GM23338 (cell line): ENCODE measurements around the gene RFWD3. TPM values are rescaled to one million over a fixed set of nuclear protein-coding genes. Genes with fewer than 3 reads are reported as not detected.

Experiments
- ATAC-seq: fragments of 200-7000 bp; cut with Tn5 transposase; 3 replicates; pipeline ENCODE4 v1.9.1; 2020
- DNase-seq: peaks from one replicate; pipeline ENCODE4 v3.0.0-alpha.2; 2015; ENCODE audit warnings: low spot score
- H2AFZ ChIP-seq: fragments of 200-600 bp; sonication (generic); 2 replicates; pipeline ENCODE4 v1.8.0; 2016; ENCODE audit warnings: antibody characterized with exemption, mild to moderate bottlenecking, moderate library complexity
- H3F3A ChIP-seq: fragments of 200-600 bp; sonication (generic); replicated peaks from 2 replicates; pipeline ENCODE4 v1.8.0; 2017; ENCODE audit warnings: antibody characterized with exemption, mixed run types, low read depth
- H3K27ac ChIP-seq: fragments of 200-600 bp; sonication (generic); 2 replicates; pipeline ENCODE4 v1.6.1; 2016; ENCODE audit warnings: low read depth
- H3K27me3 ChIP-seq: fragments of 200-600 bp; sonication (generic); 2 replicates; pipeline ENCODE4 v1.8.0; 2016; ENCODE audit warnings: mild to moderate bottlenecking, mixed run types, moderate library complexity; ENCODE audit not compliant: insufficient read depth
- H3K36me3 ChIP-seq: fragments of 200-600 bp; sonication (generic); 2 replicates; pipeline ENCODE4 v1.8.0; 2016; ENCODE audit warnings: mild to moderate bottlenecking; ENCODE audit not compliant: insufficient read depth
- H3K4me1 ChIP-seq: fragments of 200-600 bp; sonication (generic); 2 replicates; pipeline ENCODE4 v1.8.0; 2016; ENCODE audit warnings: mild to moderate bottlenecking, moderate library complexity; ENCODE audit not compliant: insufficient read depth
- H3K4me2 ChIP-seq: fragments of 200-600 bp; sonication (generic); 2 replicates; pipeline ENCODE4 v1.7.1; 2017; ENCODE audit warnings: mixed run types
- H3K4me3 ChIP-seq: fragments of 200-600 bp; sonication (generic); 2 replicates; pipeline ENCODE4 v1.6.1; 2016; ENCODE audit warnings: mixed run types
- H3K79me2 ChIP-seq: fragments of 200-600 bp; sonication (generic); replicated peaks from 2 replicates; pipeline ENCODE4 v1.8.0; 2017; ENCODE audit warnings: mild to moderate bottlenecking; ENCODE audit not compliant: insufficient read depth
- H3K9me2 ChIP-seq: fragments of 200-600 bp; sonication (generic); 2 replicates; pipeline ENCODE4 v1.8.0; 2017; ENCODE audit not compliant: insufficient read depth
- H4K20me1 ChIP-seq: fragments of 200-600 bp; sonication (generic); replicated peaks from 2 replicates; pipeline ENCODE4 v1.8.0; 2017; ENCODE audit warnings: mild to moderate bottlenecking; ENCODE audit not compliant: insufficient read depth
- H3K27ac Mint-ChIP-seq: 2 replicates; pipeline ENCODE4 v1.8.0; 2020; ENCODE audit warnings: inconsistent platforms, mild to moderate bottlenecking, moderate library complexity, mixed read lengths
- H3K27me3 Mint-ChIP-seq: 3 replicates; pipeline ENCODE4 v1.8.0; 2022; ENCODE audit warnings: low read depth, mild to moderate bottlenecking, moderate library complexity, mixed read lengths, inconsistent platforms; ENCODE audit not compliant: insufficient read depth, poor library complexity
- H3K36me3 Mint-ChIP-seq: 3 replicates; pipeline ENCODE4 v1.8.0; 2021; ENCODE audit warnings: low read depth, mild to moderate bottlenecking, inconsistent platforms, moderate library complexity, mixed read lengths
- H3K4me1 Mint-ChIP-seq: 3 replicates; pipeline ENCODE4 v1.8.0; 2020; ENCODE audit warnings: mild to moderate bottlenecking, inconsistent platforms, mixed read lengths
- H3K4me3 Mint-ChIP-seq: 3 replicates; pipeline ENCODE4 v1.8.0; 2021; ENCODE audit warnings: moderate library complexity, mild to moderate bottlenecking, inconsistent platforms, mixed read lengths
- H3K9me3 Mint-ChIP-seq: 3 replicates; pipeline ENCODE4 v1.8.0; 2020; ENCODE audit warnings: moderate library complexity, mild to moderate bottlenecking, inconsistent platforms, mixed read lengths
- CREB1 ChIP-seq: fragments of 250-450 bp; sonication (Bioruptor Pico); IDR thresholded peaks from 2 replicates; pipeline ENCODE4 v1.5.0; 2020; ENCODE audit warnings: low read depth, mild to moderate bottlenecking, moderate library complexity
- EZH2 ChIP-seq: fragments of 200-600 bp; sonication (generic); IDR thresholded peaks from one replicate; pipeline ENCODE4 v1.8.0; 2017; ENCODE audit warnings: antibody characterized with exemption, mild to moderate bottlenecking, low read depth; ENCODE audit not compliant: unreplicated experiment
- EZH2phosphoT487 ChIP-seq: fragments of 200-600 bp; sonication (generic); IDR thresholded peaks from one replicate; pipeline ENCODE4 v1.8.1; 2018; ENCODE audit warnings: antibody characterized with exemption; ENCODE audit not compliant: unreplicated experiment
- JUNB ChIP-seq: IDR thresholded peaks from one replicate; pipeline ENCODE4 v1.6.1; 2016; ENCODE audit warnings: antibody characterized with exemption; ENCODE audit not compliant: unreplicated experiment
- NANOG ChIP-seq: IDR thresholded peaks from 2 replicates; pipeline ENCODE4 v1.6.1; 2016; ENCODE audit warnings: antibody characterized with exemption, borderline replicate concordance
- POLR2AphosphoS5 ChIP-seq: IDR thresholded peaks from 2 replicates; pipeline ENCODE4 v1.6.1; 2016; ENCODE audit warnings: antibody characterized with exemption, low read depth
- STAT1 ChIP-seq: IDR thresholded peaks from one replicate; pipeline ENCODE4 v1.6.1; 2016; ENCODE audit warnings: antibody characterized with exemption; ENCODE audit not compliant: unreplicated experiment
- ZNF114 ChIP-seq: fragments of 250-450 bp; sonication (Bioruptor Pico); IDR thresholded peaks from 2 replicates; pipeline ENCODE4 v1.5.0; 2020; ENCODE audit warnings: mild to moderate bottlenecking, moderate library complexity
- ZNF331 ChIP-seq: fragments of 250-450 bp; sonication (Bioruptor Pico); IDR thresholded peaks from 2 replicates; pipeline ENCODE4 v1.5.0; 2020; ENCODE audit warnings: low read depth, mild to moderate bottlenecking, moderate library complexity
- polyA plus RNA-seq: library from polyadenylated mRNA; unstranded; fragments of >200 nt; fragmentation: Nextera tagmentation; extraction: Ambion mirVana; gene quantifications from 2 replicates; pipeline ENCODE4 v1.2.1, GENCODE V29; 2016
- total RNA-seq: library from RNA; depleted of rRNA; stranded (reverse); fragments of >200 nt; shearing (Covaris generic); gene quantifications from 2 replicates; pipeline ENCODE4 v1.2.3, GENCODE V29; 2014
- TF ChIP-seq, protein P1 (sequence below): IDR thresholded peaks from 2 replicates; pipeline ENCODE4 v1.6.1; 2016; ENCODE audit warnings: antibody characterized with exemption
- TF ChIP-seq, protein P2 (sequence below): IDR thresholded peaks from one replicate; pipeline ENCODE4 v1.6.1; 2018; ENCODE audit warnings: antibody characterized with exemption; ENCODE audit not compliant: unreplicated experiment
- TF ChIP-seq, protein P3 (sequence below), 2 experiments: fragments of 200-600 bp in 1 of 2; sonication (generic) in 1 of 2; conservative IDR thresholded peaks; 2 replicates each; pipeline versions ENCODE4 v1.5.1 to v1.6.1; 2016 to 2017; ENCODE audit warnings: antibody characterized with exemption in 2 of 2, low read depth in 2 of 2, mild to moderate bottlenecking in 2 of 2, moderate library complexity in 1 of 2

RFWD3 gene
- total and polyA plus RNA-seq, 2 experiments from 2014 or later: 27.6 to 113 TPM

DNA sequence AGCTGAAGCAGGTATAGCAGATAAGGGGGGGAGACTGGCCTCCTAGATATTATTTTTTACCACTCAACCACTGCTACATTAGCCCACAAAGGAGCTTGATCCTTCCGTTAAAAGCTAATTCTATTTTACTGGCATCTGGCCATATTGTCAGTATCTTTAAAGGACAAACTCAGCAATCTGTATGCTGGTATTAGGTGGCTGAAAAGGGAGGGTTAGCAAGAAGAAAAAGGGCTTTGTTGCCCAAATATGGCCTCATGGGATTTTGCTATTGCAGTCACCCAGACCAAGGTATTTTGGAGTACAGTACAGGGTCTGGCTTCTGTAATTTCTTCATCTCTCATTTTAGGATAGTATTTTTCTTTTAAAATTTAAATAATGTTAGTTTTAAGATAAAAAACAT lies 14.4 kb downstream of the RFWD3 start (continued):
- TF ChIP-seq EZH2phosphoT487 (no peak), POLR2AphosphoS5 (no peak), EZH2 (no peak)

DNA sequence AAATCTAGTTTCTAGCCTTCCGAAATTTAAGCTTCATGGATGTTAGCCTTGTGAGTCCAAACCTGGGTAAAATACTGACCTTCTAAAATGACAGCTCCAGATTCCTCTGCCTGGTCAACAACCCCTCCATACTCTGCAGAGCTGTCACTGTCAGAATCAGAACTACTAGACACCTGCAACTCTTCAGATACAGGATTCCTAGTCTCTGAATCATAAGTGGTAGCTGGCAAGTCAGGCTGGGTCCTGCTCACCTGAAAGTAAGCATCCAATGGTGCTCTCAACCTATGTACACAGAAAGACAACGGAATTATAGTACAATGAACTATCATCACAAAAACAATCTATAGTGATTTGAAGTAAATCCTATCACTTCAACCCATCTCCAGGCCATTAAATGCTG lies 14.8 kb downstream of the RFWD3 start:
- H2AFZ ChIP-seq: no peak overlapping the region
- peaks cover 78% of the 10 kb centered on the region for H3K36me3 ChIP-seq
- no peak overlapping the region for H3K4me2 ChIP-seq
- no peak overlapping the region for H3K4me3 ChIP-seq
- no peaks in the 10 kb centered on the region for H3K4me1 ChIP-seq
- peaks cover 74% of the 10 kb centered on the region for H4K20me1 ChIP-seq
- Mint-ChIP-seq H3K4me3 (no peak overlapping the region), H3K27me3 (peaks cover 4% of the 10 kb centered on the region), H3K36me3 (peaks cover 77% of the 10 kb centered on the region), H3K27ac (no peak overlapping the region), H3K4me1 (no peaks in the 10 kb centered on the region), H3K9me3 (no peaks in the 10 kb centered on the region; the same call in 2 of the 3 replicates)
- peaks cover 91% of the 10 kb centered on the region for H3K79me2 ChIP-seq
- no peaks in the 10 kb centered on the region for H3K9me2 ChIP-seq
- H3K27me3 ChIP-seq: no peaks in the 10 kb centered on the region
- TF ChIP-seq, protein P1, sequence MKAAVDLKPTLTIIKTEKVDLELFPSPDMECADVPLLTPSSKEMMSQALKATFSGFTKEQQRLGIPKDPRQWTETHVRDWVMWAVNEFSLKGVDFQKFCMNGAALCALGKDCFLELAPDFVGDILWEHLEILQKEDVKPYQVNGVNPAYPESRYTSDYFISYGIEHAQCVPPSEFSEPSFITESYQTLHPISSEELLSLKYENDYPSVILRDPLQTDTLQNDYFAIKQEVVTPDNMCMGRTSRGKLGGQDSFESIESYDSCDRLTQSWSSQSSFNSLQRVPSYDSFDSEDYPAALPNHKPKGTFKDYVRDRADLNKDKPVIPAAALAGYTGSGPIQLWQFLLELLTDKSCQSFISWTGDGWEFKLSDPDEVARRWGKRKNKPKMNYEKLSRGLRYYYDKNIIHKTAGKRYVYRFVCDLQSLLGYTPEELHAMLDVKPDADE: no peak
- no peak for TF ChIP-seq JUNB
- no peak for TF ChIP-seq NANOG
- TF ChIP-seq STAT1: no peak
- TF ChIP-seq, protein P2, sequence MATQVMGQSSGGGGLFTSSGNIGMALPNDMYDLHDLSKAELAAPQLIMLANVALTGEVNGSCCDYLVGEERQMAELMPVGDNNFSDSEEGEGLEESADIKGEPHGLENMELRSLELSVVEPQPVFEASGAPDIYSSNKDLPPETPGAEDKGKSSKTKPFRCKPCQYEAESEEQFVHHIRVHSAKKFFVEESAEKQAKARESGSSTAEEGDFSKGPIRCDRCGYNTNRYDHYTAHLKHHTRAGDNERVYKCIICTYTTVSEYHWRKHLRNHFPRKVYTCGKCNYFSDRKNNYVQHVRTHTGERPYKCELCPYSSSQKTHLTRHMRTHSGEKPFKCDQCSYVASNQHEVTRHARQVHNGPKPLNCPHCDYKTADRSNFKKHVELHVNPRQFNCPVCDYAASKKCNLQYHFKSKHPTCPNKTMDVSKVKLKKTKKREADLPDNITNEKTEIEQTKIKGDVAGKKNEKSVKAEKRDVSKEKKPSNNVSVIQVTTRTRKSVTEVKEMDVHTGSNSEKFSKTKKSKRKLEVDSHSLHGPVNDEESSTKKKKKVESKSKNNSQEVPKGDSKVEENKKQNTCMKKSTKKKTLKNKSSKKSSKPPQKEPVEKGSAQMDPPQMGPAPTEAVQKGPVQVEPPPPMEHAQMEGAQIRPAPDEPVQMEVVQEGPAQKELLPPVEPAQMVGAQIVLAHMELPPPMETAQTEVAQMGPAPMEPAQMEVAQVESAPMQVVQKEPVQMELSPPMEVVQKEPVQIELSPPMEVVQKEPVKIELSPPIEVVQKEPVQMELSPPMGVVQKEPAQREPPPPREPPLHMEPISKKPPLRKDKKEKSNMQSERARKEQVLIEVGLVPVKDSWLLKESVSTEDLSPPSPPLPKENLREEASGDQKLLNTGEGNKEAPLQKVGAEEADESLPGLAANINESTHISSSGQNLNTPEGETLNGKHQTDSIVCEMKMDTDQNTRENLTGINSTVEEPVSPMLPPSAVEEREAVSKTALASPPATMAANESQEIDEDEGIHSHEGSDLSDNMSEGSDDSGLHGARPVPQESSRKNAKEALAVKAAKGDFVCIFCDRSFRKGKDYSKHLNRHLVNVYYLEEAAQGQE: no peak
- no peak for TF ChIP-seq ZNF331 (CRISPR knock-in tag)
- TF ChIP-seq POLR2AphosphoS5: no peak
- no peak for TF ChIP-seq ZNF114 (CRISPR knock-in tag)
- TF ChIP-seq, protein P3, sequence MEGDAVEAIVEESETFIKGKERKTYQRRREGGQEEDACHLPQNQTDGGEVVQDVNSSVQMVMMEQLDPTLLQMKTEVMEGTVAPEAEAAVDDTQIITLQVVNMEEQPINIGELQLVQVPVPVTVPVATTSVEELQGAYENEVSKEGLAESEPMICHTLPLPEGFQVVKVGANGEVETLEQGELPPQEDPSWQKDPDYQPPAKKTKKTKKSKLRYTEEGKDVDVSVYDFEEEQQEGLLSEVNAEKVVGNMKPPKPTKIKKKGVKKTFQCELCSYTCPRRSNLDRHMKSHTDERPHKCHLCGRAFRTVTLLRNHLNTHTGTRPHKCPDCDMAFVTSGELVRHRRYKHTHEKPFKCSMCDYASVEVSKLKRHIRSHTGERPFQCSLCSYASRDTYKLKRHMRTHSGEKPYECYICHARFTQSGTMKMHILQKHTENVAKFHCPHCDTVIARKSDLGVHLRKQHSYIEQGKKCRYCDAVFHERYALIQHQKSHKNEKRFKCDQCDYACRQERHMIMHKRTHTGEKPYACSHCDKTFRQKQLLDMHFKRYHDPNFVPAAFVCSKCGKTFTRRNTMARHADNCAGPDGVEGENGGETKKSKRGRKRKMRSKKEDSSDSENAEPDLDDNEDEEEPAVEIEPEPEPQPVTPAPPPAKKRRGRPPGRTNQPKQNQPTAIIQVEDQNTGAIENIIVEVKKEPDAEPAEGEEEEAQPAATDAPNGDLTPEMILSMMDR (conservative IDR thresholded peaks at IDR 0.05; ENCODE audit: low read depth in 2 of 2): no peak
- TF ChIP-seq CREB1: no peak
- no peak for TF ChIP-seq EZH2phosphoT487
- no peak overlapping the region for H3K27ac ChIP-seq
- ATAC-seq (no peak), DNase-seq (no peak)
- H3F3A ChIP-seq: peaks cover 19% of the 10 kb centered on the region
